ENCODE results near the gene GOLGA1.

GOLGA1 gene

DNA sequence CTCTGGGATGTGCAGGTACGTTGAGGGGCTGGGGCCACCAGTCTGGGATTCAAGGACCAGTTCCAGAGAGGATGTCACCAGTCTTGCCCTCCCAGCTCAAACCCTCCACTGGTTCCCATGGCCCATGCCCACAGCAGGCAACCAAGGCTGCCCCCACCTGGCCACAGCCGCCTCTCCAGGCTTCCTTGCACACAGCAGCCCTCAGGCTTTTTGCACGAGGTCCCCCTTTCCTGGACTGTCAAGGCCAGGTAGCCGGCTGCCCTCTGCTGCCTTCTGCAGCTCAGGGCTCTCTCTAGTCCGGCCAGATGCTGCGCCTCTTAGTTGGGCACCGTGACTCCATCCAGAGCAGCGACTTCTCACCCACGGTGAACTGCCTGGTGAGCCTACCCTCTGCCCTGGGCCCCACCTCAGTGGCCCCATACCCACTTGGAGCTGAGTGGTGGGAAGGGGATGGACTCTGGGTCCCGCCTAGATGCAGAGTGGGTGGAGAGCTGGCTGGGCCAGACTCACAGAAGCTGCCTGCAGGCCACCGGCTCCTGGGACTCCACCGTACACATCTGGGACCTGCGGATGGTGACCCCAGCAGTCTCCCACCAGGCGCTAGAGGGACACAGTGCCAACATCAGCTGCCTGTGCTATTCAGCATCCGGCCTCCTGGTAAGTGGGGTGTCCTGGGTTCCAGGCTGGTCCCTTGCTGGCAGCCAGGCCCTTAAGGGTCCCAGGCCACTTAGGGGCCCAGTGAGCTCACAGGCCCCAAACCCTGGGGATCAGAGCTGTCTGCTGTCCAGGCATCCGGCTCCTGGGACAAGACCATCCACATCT is 84.7 kb downstream of the GOLGA1 start:
- TF ChIP-seq, protein P1, sequence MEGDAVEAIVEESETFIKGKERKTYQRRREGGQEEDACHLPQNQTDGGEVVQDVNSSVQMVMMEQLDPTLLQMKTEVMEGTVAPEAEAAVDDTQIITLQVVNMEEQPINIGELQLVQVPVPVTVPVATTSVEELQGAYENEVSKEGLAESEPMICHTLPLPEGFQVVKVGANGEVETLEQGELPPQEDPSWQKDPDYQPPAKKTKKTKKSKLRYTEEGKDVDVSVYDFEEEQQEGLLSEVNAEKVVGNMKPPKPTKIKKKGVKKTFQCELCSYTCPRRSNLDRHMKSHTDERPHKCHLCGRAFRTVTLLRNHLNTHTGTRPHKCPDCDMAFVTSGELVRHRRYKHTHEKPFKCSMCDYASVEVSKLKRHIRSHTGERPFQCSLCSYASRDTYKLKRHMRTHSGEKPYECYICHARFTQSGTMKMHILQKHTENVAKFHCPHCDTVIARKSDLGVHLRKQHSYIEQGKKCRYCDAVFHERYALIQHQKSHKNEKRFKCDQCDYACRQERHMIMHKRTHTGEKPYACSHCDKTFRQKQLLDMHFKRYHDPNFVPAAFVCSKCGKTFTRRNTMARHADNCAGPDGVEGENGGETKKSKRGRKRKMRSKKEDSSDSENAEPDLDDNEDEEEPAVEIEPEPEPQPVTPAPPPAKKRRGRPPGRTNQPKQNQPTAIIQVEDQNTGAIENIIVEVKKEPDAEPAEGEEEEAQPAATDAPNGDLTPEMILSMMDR (IDR thresholded peaks at IDR 0.05; ENCODE audit: low read depth, low read length) = peak; percentile 34
- no peak for DNase-seq (ENCODE audit: extremely low read depth, low read depth)

DNA sequence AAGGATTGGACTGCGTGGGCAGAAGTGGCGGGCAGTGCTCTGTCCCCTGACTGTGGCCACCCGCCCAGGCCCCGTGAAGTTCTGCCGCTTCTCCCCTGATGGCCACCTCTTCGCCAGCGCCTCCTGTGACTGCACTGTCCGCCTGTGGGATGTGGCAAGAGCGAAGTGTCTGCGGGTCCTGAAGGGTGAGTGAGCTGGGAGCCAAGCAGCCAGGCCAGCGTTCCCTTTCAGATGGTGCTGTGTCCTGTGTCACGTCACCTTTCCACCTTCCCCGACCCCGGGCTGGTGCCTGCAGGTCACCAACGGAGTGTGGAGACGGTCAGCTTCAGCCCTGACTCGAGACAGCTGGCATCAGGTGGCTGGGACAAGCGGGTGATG is 85.3 kb downstream of the GOLGA1 start:
- TF ChIP-seq, protein P1 (IDR thresholded peaks at IDR 0.05; ENCODE audit: low read depth, low read length) = no peak
- DNase-seq (ENCODE audit: extremely low read depth, low read depth) = no peak

DNA sequence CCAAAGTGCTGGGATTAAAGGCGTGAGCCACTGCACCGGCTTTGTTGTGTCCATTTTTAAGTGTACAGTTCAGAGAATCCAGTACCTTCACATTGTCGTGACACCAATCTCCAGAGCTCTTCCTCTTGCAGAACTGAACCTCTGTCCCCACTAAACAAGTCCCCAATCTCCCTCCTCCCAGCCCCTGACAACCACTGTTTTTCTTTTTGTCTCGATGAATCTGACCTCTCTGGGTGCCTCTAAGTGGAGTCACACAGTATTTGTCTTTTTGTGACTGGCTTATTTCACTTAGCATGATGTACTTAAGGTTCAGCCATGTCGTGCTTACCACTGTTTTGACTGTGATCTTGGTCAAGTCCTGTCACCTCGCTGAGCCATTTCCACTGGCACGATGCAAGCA is 86.1 kb downstream of the GOLGA1 start:
- TF ChIP-seq, protein P1 (IDR thresholded peaks at IDR 0.05; ENCODE audit: low read depth, low read length) = no peak
- DNase-seq (ENCODE audit: extremely low read depth, low read depth) = no peak

DNA sequence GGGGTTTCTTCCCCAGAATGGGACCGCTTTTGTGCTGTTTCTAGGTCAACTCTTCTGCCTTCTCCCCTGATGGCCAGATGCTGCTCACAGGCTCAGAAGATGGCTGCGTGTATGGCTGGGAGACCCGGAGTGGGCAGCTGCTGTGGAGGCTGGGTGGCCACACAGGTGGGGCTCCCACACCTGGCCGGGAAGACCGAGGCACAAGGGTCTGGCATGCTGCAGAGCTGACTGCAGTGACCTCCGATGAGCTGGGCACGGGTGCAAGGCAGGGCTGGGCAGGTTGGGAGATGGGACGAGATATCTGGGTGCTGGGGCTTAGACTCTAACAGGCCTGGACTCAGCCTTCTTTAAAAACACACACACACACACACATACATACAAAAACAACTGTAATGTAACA is 86.7 kb downstream of the GOLGA1 start:
- no peak for DNase-seq (ENCODE audit: extremely low read depth, low read depth)
- TF ChIP-seq, protein P1 (IDR thresholded peaks at IDR 0.05; ENCODE audit: low read depth, low read length) = no peak

DNA sequence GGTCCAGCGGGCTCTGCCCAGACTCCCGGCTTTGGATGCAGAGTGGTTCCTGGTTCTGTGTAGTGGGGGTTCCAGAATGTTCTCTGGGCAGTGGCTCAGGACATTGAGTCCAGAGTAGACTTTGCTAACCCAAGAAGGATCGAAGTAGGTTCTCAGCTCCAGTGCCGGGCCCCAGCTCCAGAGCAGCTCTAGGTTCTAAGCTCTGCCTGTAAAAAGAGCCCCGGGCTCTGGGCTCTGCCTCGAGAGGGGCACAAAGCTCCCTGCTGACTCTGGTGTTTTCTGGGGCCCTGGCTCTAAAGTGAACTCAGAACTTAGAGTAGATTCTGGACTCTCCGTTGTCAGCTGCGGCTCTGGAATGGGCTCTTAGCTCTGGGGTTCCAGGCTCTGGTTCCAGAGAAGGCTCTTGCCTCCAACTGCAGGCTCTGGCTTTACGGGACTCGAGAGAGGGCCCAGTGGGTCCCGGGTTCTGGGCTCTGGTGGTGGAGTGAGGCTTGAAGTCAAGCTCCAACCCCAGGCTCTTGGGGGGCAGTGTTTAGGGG is 87.2 kb downstream of the GOLGA1 start:
- TF ChIP-seq, protein P1 (IDR thresholded peaks at IDR 0.05; ENCODE audit: low read depth, low read length) = no peak
- DNase-seq (ENCODE audit: extremely low read depth, low read depth) = no peak

DNA sequence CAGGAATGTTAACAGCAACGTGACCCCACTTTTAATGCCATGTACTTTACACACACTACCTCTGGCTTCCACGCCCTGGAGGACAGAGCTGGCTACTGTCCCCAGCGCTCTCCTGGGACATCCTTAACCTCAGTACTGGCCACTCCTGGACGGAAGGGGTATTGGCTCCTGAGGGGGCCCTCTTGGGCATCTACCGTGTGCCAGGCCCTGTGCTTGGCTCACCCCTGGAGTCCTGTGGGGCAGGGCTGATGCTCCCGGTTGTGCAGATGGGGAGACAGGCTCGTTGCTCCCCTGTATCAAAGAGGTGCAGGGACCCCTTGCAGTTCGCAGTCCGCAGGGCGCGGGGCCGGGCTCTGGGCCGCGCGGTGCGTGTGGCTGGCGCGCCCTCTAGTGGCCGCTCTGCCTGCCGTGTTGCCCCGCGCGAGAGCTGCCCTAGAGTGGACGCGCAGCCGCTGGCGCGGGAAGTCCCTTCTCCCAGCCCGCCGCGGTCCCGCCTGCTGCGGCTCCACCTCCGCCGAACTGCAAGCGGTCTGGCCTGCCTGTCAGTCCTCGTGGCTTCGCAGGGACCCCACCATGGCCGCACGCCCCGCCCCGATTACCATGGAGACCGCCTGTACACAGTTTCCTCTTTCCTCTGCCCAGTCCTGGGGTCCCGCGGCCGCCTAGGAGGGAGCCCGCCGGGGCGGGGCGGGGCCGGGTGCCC is 87.9 kb downstream of the GOLGA1 start, which contains the start of gene WDR38:
WDR38 (plus strand) TSS at position 632 of the 703 bp plus-strand sequence. CDS start 72 bp downstream, outside the sequence.
- TF ChIP-seq, protein P1 (IDR thresholded peaks at IDR 0.05; ENCODE audit: low read depth, low read length) = peak; percentile 73
- peak; percentile 18 for DNase-seq (ENCODE audit: extremely low read depth, low read depth)

Measured in AG09319 (cell line).